Measurements from ENCODE around the gene FKBP3. TPM values are rescaled to one million over a fixed set of nuclear protein-coding genes. Genes with fewer than 3 reads are reported as not detected.

Gene FKBP3
- total and polyA plus RNA-seq, 2 of the 13 experiments (the other 11 are each of a cell fraction or from before 2014, with no cell fraction given): 57.0 to 87.6 TPM

GRCh38 chr14:45145214-45145613 lies 10.9 kb upstream of the FKBP3 start:
- H2AFZ ChIP-seq (ENCODE audit: low read length): no peak overlapping the region
- no peaks in the 10 kb centered on the region for H3K4me1 ChIP-seq (ENCODE audit: insufficient read depth, low read length)
- no peak overlapping the region for H3K4me2 ChIP-seq (ENCODE audit: low read depth, low read length)
- ChIA-PET CTCF (ENCODE audit: low intra/inter-chr PET ratio, low total read pairs) (no interaction called here), POLR2A (no interaction called here)
- no peaks in the 10 kb centered on the region for H3K9me3 ChIP-seq (ENCODE audit: low read length)
- H3K27ac ChIP-seq (ENCODE audit: extremely low read length, insufficient read depth, low read length): no peak overlapping the region
- intact Hi-C loops (cut with micrococcal nuclease; ENCODE audit: unreplicated experiment) (no loop called here), in situ Hi-C loops (cut with HindIII; ENCODE audit: extremely low pct_ligation_motif_present, low pct_unique_long_range_greater_than_20kb) (no loop called here)
- ATAC-seq (no peak), FAIRE-seq (no peak), DNase-seq (ENCODE audit: low spot score) (no peak)
- H3K9ac ChIP-seq (ENCODE audit: insufficient read depth, low read depth, low read length): no peak overlapping the region
- no peak overlapping the region for H3K4me3 ChIP-seq (replicated peaks in 1 of 3; ENCODE audit: insufficient read depth in 1 of 3, low read depth in 2 of 3, low read length in 3 of 3)
- peaks cover 1 to 4% of the 10 kb centered on the region in 2 experiments; a peak in 3 of 5 replicates for H3K36me3 ChIP-seq (replicated peaks in 1 of 2; ENCODE audit: control insufficient read depth in 1 of 2, insufficient read depth in 2 of 2, low read length in 2 of 2)
- H3K79me2 ChIP-seq (ENCODE audit: insufficient read depth, low read length): peaks cover 2% of the 10 kb centered on the region
- 87% methylated on average over 3 of the region's 3 CpGs for WGBS (ENCODE audit: low lambda C conversion rate)
- no peaks in the 10 kb centered on the region for H4K20me1 ChIP-seq (ENCODE audit: insufficient read depth, low read length)
- BruUV-seq (replicated peaks): no TSS peak
- H3K27me3 ChIP-seq (ENCODE audit: control insufficient read depth in 1 of 2, insufficient read depth in 2 of 2, low read length in 2 of 2): no peaks in the 10 kb centered on the region
- TF ChIP-seq ZNF737 (CRISPR knock-in tag; IDR thresholded peaks at IDR 0.05; ENCODE audit: borderline replicate concordance) (no peak), SAP130 (CRISPR knock-in tag; IDR thresholded peaks at IDR 0.05; ENCODE audit: low read depth) (no peak), IKZF4 (CRISPR knock-in tag; IDR thresholded peaks at IDR 0.05; ENCODE audit: borderline replicate concordance, low read depth, not compliant biosample characterization) (no peak), PITX1 (CRISPR knock-in tag; IDR thresholded peaks at IDR 0.05) (no peak), ZNF205 (CRISPR knock-in tag; IDR thresholded peaks at IDR 0.05) (no peak), HNF4G (IDR thresholded peaks at IDR 0.05; ENCODE audit: borderline replicate concordance, low read depth, low read length) (no peak), HNF4G (CRISPR knock-in tag; IDR thresholded peaks at IDR 0.05; ENCODE audit: borderline replicate concordance, low read depth) (no peak), ZNF619 (CRISPR knock-in tag; IDR thresholded peaks at IDR 0.05) (no peak), ZNF788 (CRISPR knock-in tag; IDR thresholded peaks at IDR 0.05; ENCODE audit: borderline replicate concordance) (no peak), ZNF773 (CRISPR knock-in tag; IDR thresholded peaks at IDR 0.05; ENCODE audit: borderline replicate concordance) (no peak), ZSCAN25 (CRISPR knock-in tag; IDR thresholded peaks at IDR 0.05) (no peak), ZC3H13 (CRISPR knock-in tag; IDR thresholded peaks at IDR 0.05) (no peak), ZNF547 (CRISPR knock-in tag; IDR thresholded peaks at IDR 0.05) (no peak), KAT2B (IDR thresholded peaks at IDR 0.05; ENCODE audit: borderline replicate concordance, low read depth, low read length) (no peak), ZNF17 (CRISPR knock-in tag; IDR thresholded peaks at IDR 0.05) (no peak), ZNF225 (CRISPR knock-in tag; IDR thresholded peaks at IDR 0.05) (no peak)
- TF ChIP-seq, protein P1, sequence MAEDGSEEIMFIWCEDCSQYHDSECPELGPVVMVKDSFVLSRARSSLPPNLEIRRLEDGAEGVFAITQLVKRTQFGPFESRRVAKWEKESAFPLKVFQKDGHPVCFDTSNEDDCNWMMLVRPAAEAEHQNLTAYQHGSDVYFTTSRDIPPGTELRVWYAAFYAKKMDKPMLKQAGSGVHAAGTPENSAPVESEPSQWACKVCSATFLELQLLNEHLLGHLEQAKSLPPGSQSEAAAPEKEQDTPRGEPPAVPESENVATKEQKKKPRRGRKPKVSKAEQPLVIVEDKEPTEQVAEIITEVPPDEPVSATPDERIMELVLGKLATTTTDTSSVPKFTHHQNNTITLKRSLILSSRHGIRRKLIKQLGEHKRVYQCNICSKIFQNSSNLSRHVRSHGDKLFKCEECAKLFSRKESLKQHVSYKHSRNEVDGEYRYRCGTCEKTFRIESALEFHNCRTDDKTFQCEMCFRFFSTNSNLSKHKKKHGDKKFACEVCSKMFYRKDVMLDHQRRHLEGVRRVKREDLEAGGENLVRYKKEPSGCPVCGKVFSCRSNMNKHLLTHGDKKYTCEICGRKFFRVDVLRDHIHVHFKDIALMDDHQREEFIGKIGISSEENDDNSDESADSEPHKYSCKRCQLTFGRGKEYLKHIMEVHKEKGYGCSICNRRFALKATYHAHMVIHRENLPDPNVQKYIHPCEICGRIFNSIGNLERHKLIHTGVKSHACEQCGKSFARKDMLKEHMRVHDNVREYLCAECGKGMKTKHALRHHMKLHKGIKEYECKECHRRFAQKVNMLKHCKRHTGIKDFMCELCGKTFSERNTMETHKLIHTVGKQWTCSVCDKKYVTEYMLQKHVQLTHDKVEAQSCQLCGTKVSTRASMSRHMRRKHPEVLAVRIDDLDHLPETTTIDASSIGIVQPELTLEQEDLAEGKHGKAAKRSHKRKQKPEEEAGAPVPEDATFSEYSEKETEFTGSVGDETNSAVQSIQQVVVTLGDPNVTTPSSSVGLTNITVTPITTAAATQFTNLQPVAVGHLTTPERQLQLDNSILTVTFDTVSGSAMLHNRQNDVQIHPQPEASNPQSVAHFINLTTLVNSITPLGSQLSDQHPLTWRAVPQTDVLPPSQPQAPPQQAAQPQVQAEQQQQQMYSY (CRISPR knock-in tag; IDR thresholded peaks at IDR 0.05): no peak
